ENCODE results near the gene GPX5.

DNA sequence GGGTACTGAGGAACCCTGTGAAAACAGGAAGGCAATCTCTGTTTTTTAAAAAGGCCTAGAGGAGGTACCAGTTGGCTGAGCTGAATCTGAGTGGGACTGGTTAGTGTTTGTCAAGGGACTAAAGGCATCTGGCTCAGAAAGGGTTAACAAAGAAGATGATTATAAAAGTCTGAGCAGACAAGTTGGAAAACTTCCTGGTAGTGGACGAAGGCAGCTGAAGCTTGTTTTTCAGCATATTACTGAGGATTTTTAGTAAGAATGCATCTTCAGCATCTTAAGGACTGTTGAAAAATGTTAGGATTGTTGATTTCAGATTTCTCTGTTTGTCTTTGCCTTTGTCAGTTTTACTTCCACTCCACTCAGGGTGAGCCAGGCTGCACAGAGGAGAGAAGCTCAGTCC lies 5.1 kb downstream of the GPX5 start:
- TF ChIP-seq, protein P1, sequence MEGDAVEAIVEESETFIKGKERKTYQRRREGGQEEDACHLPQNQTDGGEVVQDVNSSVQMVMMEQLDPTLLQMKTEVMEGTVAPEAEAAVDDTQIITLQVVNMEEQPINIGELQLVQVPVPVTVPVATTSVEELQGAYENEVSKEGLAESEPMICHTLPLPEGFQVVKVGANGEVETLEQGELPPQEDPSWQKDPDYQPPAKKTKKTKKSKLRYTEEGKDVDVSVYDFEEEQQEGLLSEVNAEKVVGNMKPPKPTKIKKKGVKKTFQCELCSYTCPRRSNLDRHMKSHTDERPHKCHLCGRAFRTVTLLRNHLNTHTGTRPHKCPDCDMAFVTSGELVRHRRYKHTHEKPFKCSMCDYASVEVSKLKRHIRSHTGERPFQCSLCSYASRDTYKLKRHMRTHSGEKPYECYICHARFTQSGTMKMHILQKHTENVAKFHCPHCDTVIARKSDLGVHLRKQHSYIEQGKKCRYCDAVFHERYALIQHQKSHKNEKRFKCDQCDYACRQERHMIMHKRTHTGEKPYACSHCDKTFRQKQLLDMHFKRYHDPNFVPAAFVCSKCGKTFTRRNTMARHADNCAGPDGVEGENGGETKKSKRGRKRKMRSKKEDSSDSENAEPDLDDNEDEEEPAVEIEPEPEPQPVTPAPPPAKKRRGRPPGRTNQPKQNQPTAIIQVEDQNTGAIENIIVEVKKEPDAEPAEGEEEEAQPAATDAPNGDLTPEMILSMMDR (conservative IDR thresholded peaks at IDR 0.05; ENCODE audit: low read length) = no peak
- TF ChIP-seq EZH2phosphoT487 (IDR thresholded peaks at IDR 0.05; ENCODE audit: borderline replicate concordance) = no peak
